ENCODE data around the gene RASSF7. TPM values are rescaled to one million over a fixed set of nuclear protein-coding genes. Genes with fewer than 3 reads are reported as not detected.

Gene RASSF7
- total and polyA plus RNA-seq, 2 of the 8 experiments (the other 6 are each of a cell fraction or from before 2014, with no cell fraction given): 22.3 to 43.9 TPM

GRCh38 chr11:597166-597725, 36.5 kb downstream of the RASSF7 start (continued):
- peak; percentile 27 to 52 for TF ChIP-seq RAD21 (IDR thresholded peaks at IDR 0.05 in 1 of 2, conservative IDR thresholded peaks at IDR 0.05 in 1 of 2; ENCODE audit: low read depth in 2 of 2, low read length in 2 of 2)
